Mucosa of gallbladder (tissue), 1 donor: ENCODE measurements around the gene RANGAP1. TPM values are rescaled to one million over a fixed set of nuclear protein-coding genes. Genes with fewer than 3 reads are reported as not detected.
A peak's percentile ranks its signal among the peaks of the same experiment; 100 is the strongest.
"Not testable (repeated sequence)": the region's sequence is repeated elsewhere in the genome, so short reads cannot be mapped to it uniquely, and the experiment has no call there.

Source experiments
- DNase-seq: peaks from one replicate; pipeline ENCODE4 v3.0.0-alpha.2; 2020; ENCODE audit warnings: low spot score
- total RNA-seq: library from RNA; stranded (reverse); gene quantifications from one replicate; pipeline ENCODE4 v1.2.1, GENCODE V29; 2021
- donor health status: DM: no; HTN: no; CAD: no.

The RANGAP1 gene
- total RNA-seq, 1 donor from 2014 or later: 85.6 TPM

GRCh38 chr22:41301085-41302020, 15.4 kb upstream of the RANGAP1 start, which contains the start of gene ZC3H7B:
ZC3H7B (plus strand) TSS chr22:41301525; CDS start chr22:41320661, 19,136 bp downstream.
- peak; percentile 80 for DNase-seq

- DNase-seq: no peak
Measured at GRCh38 chr22:41300661-41301060, 14.7 kb upstream of the RANGAP1 start.

GRCh38 chr22:41296826-41297667, 11.1 kb upstream of the RANGAP1 start:
- no peak for DNase-seq

GRCh38 chr22:41294816-41295215, 8.8 kb upstream of the RANGAP1 start:
- DNase-seq: not testable (repeated sequence)

GRCh38 chr22:41290262-41291221, 4.6 kb upstream of the RANGAP1 start:
- DNase-seq: no peak

- DNase-seq: no peak
Measured at GRCh38 chr22:41289671-41290070, 3.7 kb upstream of the RANGAP1 start.

GRCh38 chr22:41288245-41288946, 2.4 kb upstream of the RANGAP1 start:
- DNase-seq: peak; percentile 68

- no peak for DNase-seq
Measured at GRCh38 chr22:41286639-41287091, 678 bp upstream of the RANGAP1 start.

- DNase-seq: peak; percentile 52
Measured at GRCh38 chr22:41285441-41285819, 557 bp downstream of the RANGAP1 start.

GRCh38 chr22:41284465-41284864, 1.5 kb downstream of the RANGAP1 start:
- peak; percentile 29 for DNase-seq

- no peak for DNase-seq
Measured at GRCh38 chr22:41280854-41281253, 5.1 kb downstream of the RANGAP1 start.

- DNase-seq: no peak
Measured at GRCh38 chr22:41280065-41280464, 5.9 kb downstream of the RANGAP1 start.

GRCh38 chr22:41274856-41275255, 11.1 kb downstream of the RANGAP1 start:
- DNase-seq: no peak

GRCh38 chr22:41273128-41273527, 12.9 kb downstream of the RANGAP1 start:
- no peak for DNase-seq

GRCh38 chr22:41271787-41272186, 14.2 kb downstream of the RANGAP1 start:
- no peak for DNase-seq

GRCh38 chr22:41267958-41268357, 18.0 kb downstream of the RANGAP1 start:
- DNase-seq: no peak

GRCh38 chr22:41264408-41264941, 21.5 kb downstream of the RANGAP1 start:
- no peak for DNase-seq

GRCh38 chr22:41263704-41264103, 22.3 kb downstream of the RANGAP1 start:
- no peak for DNase-seq

- DNase-seq: no peak
Measured at GRCh38 chr22:41262250-41262765, 23.7 kb downstream of the RANGAP1 start.
